MM.1S (cell line): Measurements from ENCODE around the gene TRIM28.

Experiments
- DNase-seq: peaks from one replicate; pipeline ENCODE4 v3.0.0-alpha.2; 2015
- H2AFZ ChIP-seq: fragments of 300-600 bp; sonication (generic); 2 replicates; pipeline ENCODE4 v1.6.0; 2016; ENCODE audit warnings: antibody characterized with exemption, low read length
- H3F3A ChIP-seq: fragments of 300-600 bp; sonication (generic); 2 replicates; pipeline ENCODE4 v1.6.1; 2016; ENCODE audit warnings: mild to moderate bottlenecking, antibody characterized with exemption, low read length, moderate library complexity, mixed read lengths; ENCODE audit not compliant: insufficient read depth
- H3K27ac ChIP-seq: fragments of 300-600 bp; sonication (generic); 2 replicates; pipeline ENCODE4 v1.5.1; 2016; ENCODE audit warnings: mild to moderate bottlenecking, low read length
- H3K27me3 ChIP-seq: fragments of 300-600 bp; sonication (generic); replicated peaks from 2 replicates; pipeline ENCODE4 v1.6.0; 2016; ENCODE audit warnings: low read length; ENCODE audit not compliant: insufficient read depth
- H3K36me3 ChIP-seq: fragments of 300-600 bp; sonication (generic); replicated peaks from 2 replicates; pipeline ENCODE4 v1.6.1; 2016; ENCODE audit warnings: mild to moderate bottlenecking, low read length, mixed read lengths; ENCODE audit not compliant: insufficient read depth
- H3K4me1 ChIP-seq: fragments of 300-600 bp; sonication (generic); 2 replicates; pipeline ENCODE4 v1.6.1; 2016; ENCODE audit warnings: low read length, mixed read lengths
- H3K4me2 ChIP-seq: fragments of 300-600 bp; sonication (generic); 2 replicates; pipeline ENCODE4 v1.6.0; 2016; ENCODE audit warnings: low read depth, low read length
- H3K4me3 ChIP-seq: fragments of 300-600 bp; sonication (generic); 2 replicates; pipeline ENCODE4 v1.5.1; 2016; ENCODE audit warnings: low read length, mixed read lengths
- H3K79me2 ChIP-seq: fragments of 300-600 bp; sonication (generic); 2 replicates; pipeline ENCODE4 v1.6.1; 2016; ENCODE audit warnings: mixed run types, low read length, mixed read lengths
- H3K9ac ChIP-seq: fragments of 300-600 bp; sonication (generic); 2 replicates; pipeline ENCODE4 v1.6.1; 2016; ENCODE audit warnings: low read length, mixed read lengths
- H3K9me2 ChIP-seq: fragments of 300-600 bp; sonication (generic); replicated peaks from 2 replicates; pipeline ENCODE4 v1.6.1; 2016; ENCODE audit warnings: mild to moderate bottlenecking, low read length, mixed read lengths; ENCODE audit not compliant: insufficient read depth
- H3K9me3 ChIP-seq: fragments of 300-600 bp; sonication (generic); replicated peaks from 2 replicates; pipeline ENCODE4 v1.6.1; 2016; ENCODE audit warnings: mild to moderate bottlenecking, low read length, mixed read lengths; ENCODE audit not compliant: insufficient read depth
- H4K20me1 ChIP-seq: fragments of 300-600 bp; sonication (generic); 2 replicates; pipeline ENCODE4 v1.6.1; 2016; ENCODE audit warnings: mild to moderate bottlenecking, low read length, moderate library complexity, mixed read lengths; ENCODE audit not compliant: insufficient read depth
- EZH2 ChIP-seq: fragments of 300-600 bp; sonication (generic); optimal IDR thresholded peaks from 2 replicates; pipeline ENCODE3; 2017; ENCODE audit warnings: low read depth, mild to moderate bottlenecking, antibody characterized with exemption, low read length, mixed read lengths
- EZH2phosphoT487 ChIP-seq: fragments of 300-600 bp; sonication (generic); IDR thresholded peaks from 2 replicates; pipeline ENCODE4 v1.6.1; 2018; ENCODE audit warnings: antibody characterized with exemption, low read length
- TF ChIP-seq, protein P1 (sequence below): fragments of 300-600 bp; sonication (generic); IDR thresholded peaks from 2 replicates; pipeline ENCODE4 v1.5.1; 2016; ENCODE audit warnings: antibody characterized with exemption, low read length, mixed read lengths

TRIM28 gene

DNA sequence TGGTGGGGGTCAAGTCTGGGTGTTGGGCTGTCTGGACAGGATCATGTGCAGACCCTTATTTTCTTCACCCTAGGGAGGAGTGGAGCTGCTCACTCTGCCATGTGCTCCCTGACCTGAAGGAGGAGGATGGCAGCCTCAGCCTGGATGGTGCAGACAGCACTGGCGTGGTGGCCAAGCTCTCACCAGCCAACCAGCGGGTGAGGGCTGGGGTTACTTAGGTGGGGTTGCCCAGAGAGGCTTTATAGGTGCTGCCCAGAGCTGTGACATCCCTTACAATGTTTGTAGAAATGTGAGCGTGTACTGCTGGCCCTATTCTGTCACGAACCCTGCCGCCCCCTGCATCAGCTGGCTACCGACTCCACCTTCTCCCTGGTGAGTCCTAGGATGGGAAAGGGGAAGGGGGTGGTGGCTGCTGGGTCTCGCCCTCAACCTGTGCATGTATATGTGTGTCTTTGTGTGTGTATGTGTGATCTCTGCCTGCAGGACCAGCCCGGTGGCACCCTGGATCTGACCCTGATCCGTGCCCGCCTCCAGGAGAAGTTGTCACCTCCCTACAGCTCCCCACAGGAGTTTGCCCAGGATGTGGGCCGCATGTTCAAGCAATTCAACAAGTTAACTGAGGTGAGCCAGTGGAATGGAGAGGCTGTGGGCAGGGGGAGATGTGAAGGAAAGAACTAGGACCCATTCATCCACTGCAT, 5.9 kb downstream of the TRIM28 start:
- no peaks in the 10 kb centered on the region for H3K27me3 ChIP-seq
- TF ChIP-seq EZH2phosphoT487 (no peak), EZH2 (no peak)
- TF ChIP-seq, protein P1, sequence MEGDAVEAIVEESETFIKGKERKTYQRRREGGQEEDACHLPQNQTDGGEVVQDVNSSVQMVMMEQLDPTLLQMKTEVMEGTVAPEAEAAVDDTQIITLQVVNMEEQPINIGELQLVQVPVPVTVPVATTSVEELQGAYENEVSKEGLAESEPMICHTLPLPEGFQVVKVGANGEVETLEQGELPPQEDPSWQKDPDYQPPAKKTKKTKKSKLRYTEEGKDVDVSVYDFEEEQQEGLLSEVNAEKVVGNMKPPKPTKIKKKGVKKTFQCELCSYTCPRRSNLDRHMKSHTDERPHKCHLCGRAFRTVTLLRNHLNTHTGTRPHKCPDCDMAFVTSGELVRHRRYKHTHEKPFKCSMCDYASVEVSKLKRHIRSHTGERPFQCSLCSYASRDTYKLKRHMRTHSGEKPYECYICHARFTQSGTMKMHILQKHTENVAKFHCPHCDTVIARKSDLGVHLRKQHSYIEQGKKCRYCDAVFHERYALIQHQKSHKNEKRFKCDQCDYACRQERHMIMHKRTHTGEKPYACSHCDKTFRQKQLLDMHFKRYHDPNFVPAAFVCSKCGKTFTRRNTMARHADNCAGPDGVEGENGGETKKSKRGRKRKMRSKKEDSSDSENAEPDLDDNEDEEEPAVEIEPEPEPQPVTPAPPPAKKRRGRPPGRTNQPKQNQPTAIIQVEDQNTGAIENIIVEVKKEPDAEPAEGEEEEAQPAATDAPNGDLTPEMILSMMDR = no peak
- no peaks in the 10 kb centered on the region for H3K9me2 ChIP-seq
- H3K9me3 ChIP-seq = no peaks in the 10 kb centered on the region
- H3K4me1 ChIP-seq = peaks cover 11% of the 10 kb centered on the region
- no peak overlapping the region for H3K27ac ChIP-seq
- H3K36me3 ChIP-seq = peaks cover 27% of the 10 kb centered on the region
- no peak overlapping the region for H3K9ac ChIP-seq
- no peak overlapping the region for H2AFZ ChIP-seq
- DNase-seq = no peak
- no peak overlapping the region for H3K4me2 ChIP-seq
- H4K20me1 ChIP-seq = peaks cover 36% of the 10 kb centered on the region
- H3F3A ChIP-seq = peaks cover 40% of the 10 kb centered on the region
- peaks cover 66% of the 10 kb centered on the region for H3K79me2 ChIP-seq
- no peak overlapping the region for H3K4me3 ChIP-seq

DNA sequence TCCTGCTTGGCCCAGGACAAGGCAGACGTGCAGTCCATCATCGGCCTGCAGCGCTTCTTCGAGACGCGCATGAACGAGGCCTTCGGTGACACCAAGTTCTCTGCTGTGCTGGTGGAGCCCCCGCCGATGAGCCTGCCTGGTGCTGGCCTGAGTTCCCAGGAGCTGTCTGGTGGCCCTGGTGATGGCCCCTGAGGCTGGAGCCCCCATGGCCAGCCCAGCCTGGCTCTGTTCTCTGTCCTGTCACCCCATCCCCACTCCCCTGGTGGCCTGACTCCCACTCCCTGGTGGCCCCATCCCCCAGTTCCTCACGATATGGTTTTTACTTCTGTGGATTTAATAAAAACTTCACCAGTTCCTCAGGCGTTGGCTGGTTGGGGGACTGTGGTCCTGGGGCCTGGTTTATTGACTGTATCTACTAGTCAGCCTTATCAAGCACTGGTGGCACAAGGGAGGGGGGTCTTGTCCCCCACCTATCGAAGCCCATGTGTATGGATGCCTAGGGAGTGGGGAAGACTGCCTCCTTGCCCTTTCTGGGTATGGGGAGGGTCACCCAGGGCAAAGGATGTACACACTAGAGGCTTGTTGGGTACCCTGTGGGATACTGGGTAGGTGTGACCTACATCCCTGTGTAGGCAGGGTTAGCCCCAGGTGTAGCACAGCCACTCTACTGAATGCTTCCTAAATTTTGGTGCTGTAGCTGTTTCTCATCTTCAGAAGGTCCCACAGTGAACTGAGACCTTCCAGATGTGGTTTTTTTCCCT, 6.7 kb downstream of the TRIM28 start:
- peaks cover 29% of the 10 kb centered on the region for H4K20me1 ChIP-seq
- peaks cover 47% of the 10 kb centered on the region for H3F3A ChIP-seq
- H3K79me2 ChIP-seq = peaks cover 61% of the 10 kb centered on the region

DNA sequence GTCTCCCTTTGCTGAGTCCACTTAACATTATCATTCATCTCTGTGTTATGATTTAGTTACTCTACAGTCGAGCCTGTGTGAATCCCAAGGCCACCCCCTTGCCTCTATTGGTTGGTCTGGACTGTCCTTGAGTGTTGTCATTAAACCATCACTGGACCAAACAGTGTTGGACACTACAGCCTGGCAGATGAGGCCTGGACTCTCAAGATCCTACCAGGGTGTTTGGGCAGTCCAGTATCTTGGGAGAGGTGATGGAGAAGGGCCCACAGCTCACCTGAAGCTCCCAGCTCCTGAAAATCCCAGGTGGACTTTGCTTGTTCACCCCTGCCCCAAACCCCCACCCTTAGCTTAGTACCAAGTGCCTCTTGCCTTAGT, 7.2 kb downstream of the TRIM28 start:
- no peak overlapping the region for H3K9ac ChIP-seq
- DNase-seq = no peak
- no peak overlapping the region for H3K27ac ChIP-seq
- TF ChIP-seq EZH2 = no peak
- TF ChIP-seq EZH2phosphoT487 = no peak
- TF ChIP-seq, protein P1 = no peak
- H2AFZ ChIP-seq = no peak overlapping the region
- no peak overlapping the region for H3K4me3 ChIP-seq
- H3K27me3 ChIP-seq = no peaks in the 10 kb centered on the region
- H3F3A ChIP-seq = peaks cover 51% of the 10 kb centered on the region
- H4K20me1 ChIP-seq = peaks cover 23% of the 10 kb centered on the region
- H3K9me2 ChIP-seq = no peaks in the 10 kb centered on the region
- H3K4me1 ChIP-seq = peaks cover 17% of the 10 kb centered on the region
- H3K4me2 ChIP-seq = no peak overlapping the region
- H3K9me3 ChIP-seq = no peaks in the 10 kb centered on the region
- H3K36me3 ChIP-seq = peaks cover 26% of the 10 kb centered on the region
- peaks cover 61% of the 10 kb centered on the region for H3K79me2 ChIP-seq

More for the DNA sequence above, 6.7 kb downstream of the TRIM28 start:
- H3K27me3 ChIP-seq = no peaks in the 10 kb centered on the region
- no peak overlapping the region for H3K4me2 ChIP-seq
- H3K9ac ChIP-seq = no peak overlapping the region
- no peak overlapping the region for H2AFZ ChIP-seq
- TF ChIP-seq EZH2phosphoT487 (no peak), EZH2 (no peak)
- TF ChIP-seq, protein P1 = no peak
- no peak overlapping the region for H3K27ac ChIP-seq
- DNase-seq = no peak
- no peak overlapping the region for H3K4me3 ChIP-seq
- H3K36me3 ChIP-seq = peaks cover 27% of the 10 kb centered on the region
- H3K9me2 ChIP-seq = no peaks in the 10 kb centered on the region
- H3K9me3 ChIP-seq = no peaks in the 10 kb centered on the region
- H3K4me1 ChIP-seq = peaks cover 15% of the 10 kb centered on the region
